Caco-2 (cell line): ENCODE measurements around the gene RBFA. TPM values are rescaled to one million over a fixed set of nuclear protein-coding genes. Genes with fewer than 3 reads are reported as not detected.

Experiments
- BruUV-seq: library from RNA; stranded (reverse); fragments of 400-500 nt; replicated peaks from 2 replicates; lab custom pipeline; 2021; lab: Mats Ljungman, UMichigan
- CTCF ChIA-PET: fragments of 300-600 bp; sonication (Branson Sonifier 250); formaldehyde crosslinking; loops from one replicate; lab custom pipeline; 2022; ENCODE audit warnings: antibody characterized with exemption; lab: Charles Lee
- POLR2A ChIA-PET: fragments of 300-600 bp; sonication (Branson Sonifier 250); formaldehyde crosslinking; loops from one replicate; lab custom pipeline; 2022; ENCODE audit warnings: antibody characterized with exemption; lab: Charles Lee
- DNase-seq, 2 experiments: peaks; one replicate each; pipeline versions ENCODE4 v3.0.0 to v3.0.0-alpha.2; 2020 to 2022
- H3K27me3 ChIP-seq: replicated peaks from 2 replicates; pipeline ENCODE4 v1.6.0; 2011; ENCODE audit warnings: low read length; ENCODE audit not compliant: control insufficient read depth, insufficient read depth
- H3K36me3 ChIP-seq: 2 replicates; pipeline ENCODE4 v1.5.1; 2011; ENCODE audit warnings: low read length; ENCODE audit not compliant: control insufficient read depth, insufficient read depth
- H3K4me1 ChIP-seq: fragments of 250-450 bp; sonication (Bioruptor Pico); 2 replicates; pipeline ENCODE4 v1.5.1; 2020; ENCODE audit warnings: mild to moderate bottlenecking
- H3K4me3 ChIP-seq: 2 replicates; pipeline ENCODE4 v1.5.1; 2011; ENCODE audit warnings: low read depth, mild to moderate bottlenecking, control low read depth, low read length
- H3K9me3 ChIP-seq: fragments of 250-450 bp; sonication (Bioruptor Pico); 2 replicates; pipeline ENCODE4 v1.5.1; 2020; ENCODE audit warnings: mild to moderate bottlenecking, moderate library complexity
- H3K27ac Mint-ChIP-seq: one replicate; pipeline ENCODE4 v1.8.0; 2022; ENCODE audit warnings: mixed read lengths; ENCODE audit not compliant: unreplicated experiment
- H3K27me3 Mint-ChIP-seq: one replicate; pipeline ENCODE4 v1.8.0; 2022; ENCODE audit warnings: mixed read lengths; ENCODE audit not compliant: insufficient read depth, unreplicated experiment
- H3K36me3 Mint-ChIP-seq: one replicate; pipeline ENCODE4 v1.8.0; 2022; ENCODE audit warnings: mild to moderate bottlenecking, mixed read lengths; ENCODE audit not compliant: insufficient read depth, unreplicated experiment
- H3K4me1 Mint-ChIP-seq: one replicate; pipeline ENCODE4 v1.8.0; 2022; ENCODE audit warnings: low read depth, mixed read lengths; ENCODE audit not compliant: unreplicated experiment
- H3K4me3 Mint-ChIP-seq: one replicate; pipeline ENCODE4 v1.8.0; 2022; ENCODE audit warnings: mild to moderate bottlenecking, moderate library complexity, mixed read lengths; ENCODE audit not compliant: unreplicated experiment
- H3K9me3 Mint-ChIP-seq: one replicate; pipeline ENCODE4 v1.8.0; 2022; ENCODE audit warnings: mixed read lengths; ENCODE audit not compliant: unreplicated experiment
- CTCF ChIP-seq, 2 experiments: fragments of 200-600 bp in 1 of 2; IDR thresholded peaks; 1 replicate in 1 of 2; 2 replicates in 1 of 2; pipeline versions ENCODE4 v1.5.1 to v1.8.0; 2011 to 2022; ENCODE audit warnings: antibody characterized with exemption in 1 of 2, control low read depth in 1 of 2, inconsistent platforms in 1 of 2, low read depth in 1 of 2, low read length in 1 of 2, mild to moderate bottlenecking in 1 of 2, moderate library complexity in 1 of 2; ENCODE audit not compliant: insufficient read depth in 1 of 2, severe bottlenecking in 1 of 2, unreplicated experiment in 1 of 2
- intact Hi-C: fragments of 100-400 bp; cut with micrococcal nuclease; formaldehyde crosslinking; loops from one replicate; pipeline ENCODE4 v1.10.0; 2022; ENCODE audit not compliant: unreplicated experiment
- total RNA-seq: library from RNA; stranded (reverse); gene quantifications from 2 replicates; pipeline ENCODE4 v1.2.3, GENCODE V29; 2022

The RBFA gene
- total RNA-seq, 1 experiment from 2014 or later = 19.2 TPM

GRCh38 chr18:80077873-80078272 lies 43.6 kb downstream of the RBFA start:
- no peak for DNase-seq
- Mint-ChIP-seq H3K27me3 (peaks cover 7% of the 10 kb centered on the region), H3K4me1 (no peaks in the 10 kb centered on the region), H3K9me3 (no peaks in the 10 kb centered on the region), H3K27ac (no peak overlapping the region), H3K36me3 (no peaks in the 10 kb centered on the region), H3K4me3 (no peak overlapping the region)
- no peak for TF ChIP-seq CTCF (IDR thresholded peaks at IDR 0.05; ENCODE audit: insufficient read depth in 1 of 2, low read depth in 1 of 2, low read length in 1 of 2, severe bottlenecking in 1 of 2, unreplicated experiment in 1 of 2)
- no TSS peak for BruUV-seq
- no peaks in the 10 kb centered on the region for H3K9me3 ChIP-seq
- ChIA-PET POLR2A (no interaction called here), CTCF (no interaction called here)
- intact Hi-C loops = no loop called here
- no peaks in the 10 kb centered on the region for H3K27me3 ChIP-seq
- no peaks in the 10 kb centered on the region for H3K36me3 ChIP-seq
- H3K4me3 ChIP-seq = no peak overlapping the region
- no peaks in the 10 kb centered on the region for H3K4me1 ChIP-seq

Other genes with a start within 250 kb of the RBFA start
- gene KCNG2, start 236.5 kb upstream of the RBFA start, total RNA-seq = not detected in 2 replicates
- 18.8 and 19.5 TPM in 2 replicates for gene SLC66A2, start 82.8 kb upstream of the RBFA start, total RNA-seq
- gene HSBP1L1, start 69.8 kb upstream of the RBFA start, total RNA-seq = 25.7 and 25.9 TPM in 2 replicates
- 80.2 and 83.3 TPM in 2 replicates for gene TXNL4A, start 45.9 kb upstream of the RBFA start, total RNA-seq
- 21.4 and 22.1 TPM in 2 replicates for gene ADNP2, start 74.8 kb downstream of the RBFA start, total RNA-seq
- 1.0 and 1.3 TPM in 2 replicates for gene PARD6G, start 213.1 kb downstream of the RBFA start, total RNA-seq